Lower leg skin (tissue), 3 donors: ENCODE measurements around the gene ZP2.

ENCODE experiments used
- CTCF ChIP-seq, 3 donors: fragments of 450-650 bp; IDR thresholded peaks; one replicate each; pipeline ENCODE4 v1.5.1; 2016; ENCODE audit warnings: antibody characterized with exemption in 3 of 3, mild to moderate bottlenecking in 3 of 3, moderate library complexity in 2 of 3
- POLR2A ChIP-seq, 2 donors: fragments of 450-650 bp; IDR thresholded peaks; one replicate each; pipeline ENCODE4 v1.6.1; 2016 to 2017; ENCODE audit warnings: antibody characterized with exemption in 2 of 2, mild to moderate bottlenecking in 1 of 2, moderate library complexity in 1 of 2

GRCh38 chr16:21179126-21179982, 32.0 kb downstream of the ZP2 start:
- TF ChIP-seq POLR2A (IDR thresholded peaks at IDR 0.05): no peak
- no peak for TF ChIP-seq CTCF (IDR thresholded peaks at IDR 0.05)
